ENCODE measurements around the gene PFDN2. TPM values are rescaled to one million over a fixed set of nuclear protein-coding genes. Genes with fewer than 3 reads are reported as not detected.

The PFDN2 gene
- total and polyA plus RNA-seq, 10 of the 15 experiments (the other 5 are each of a cell fraction or from before 2014, with no cell fraction given) = 30.0 to 141 (median 80.5) TPM

GRCh38 chr1:161127649-161128048 is 9.8 kb upstream of the PFDN2 start:
- Histone ChIP-seq H4K20me1 (ENCODE audit: control insufficient read depth, insufficient read depth) (no peaks in the 10 kb centered on the region; the same call in 1 of the 2 replicates), H3K9ac (ENCODE audit: control insufficient read depth, insufficient read depth, low read length) (no peak overlapping the region), H3K36me3 (ENCODE audit: control insufficient read depth in 2 of 2, insufficient read depth in 2 of 2, low read length in 1 of 2) (peaks cover 10 to 20% of the 10 kb centered on the region in 2 experiments), H3K27ac (ENCODE audit: control insufficient read depth, insufficient read depth) (no peak overlapping the region), H3K4me1 (ENCODE audit: control insufficient read depth, insufficient read depth, low read length) (peaks cover 3% of the 10 kb centered on the region), H3K4me2 (ENCODE audit: control insufficient read depth, insufficient read depth) (no peak overlapping the region), H3K79me2 (ENCODE audit: control insufficient read depth, insufficient read depth, low read length) (peaks cover 30% of the 10 kb centered on the region), H2AFZ (ENCODE audit: control insufficient read depth, low read depth, low read length) (no peak overlapping the region), H3K27me3 (replicated peaks in 1 of 2; ENCODE audit: control insufficient read depth in 2 of 2, insufficient read depth in 2 of 2, low read length in 1 of 2) (no peaks in the 10 kb centered on the region), H3K9me3 (replicated peaks; ENCODE audit: control insufficient read depth, insufficient read depth, low read length) (no peaks in the 10 kb centered on the region), H3K4me3 (no peak overlapping the region)
- ChIA-PET POLR2A (interaction anchor here (1.0 kb wide), 3 partner anchors 8 to 27 kb away, joined by 3 to 4 read pairs (median 3); partner anchors contain the start of gene UFC1), SMC1A (ENCODE audit: uncharacterized antibody, unreplicated experiment) (interaction anchor here (0.9 to 1.5 kb wide), 6 partner anchors 10 to 66 kb away, joined by 3 to 8 read pairs (median 3); partner anchors contain the start of genes NIT1 and PFDN2), RAD21 (ENCODE audit: unreplicated experiment) (interaction anchor here (1.2 kb wide), 1 partner anchor 13 kb away, joined by 4 read pairs; no protein-coding TSS in a partner anchor), CTCF (interaction anchor here (0.7 to 2.1 kb wide), 8 partner anchors 10 to 137 kb away, joined by 3 to 12 read pairs (median 4); partner anchors contain the start of genes ARHGAP30 and KLHDC9)
- BruUV-seq (replicated peaks) = no TSS peak
- TF ChIP-seq MEF2A (IDR thresholded peaks at IDR 0.05; ENCODE audit: insufficient read depth, low read depth, low read length) (no peak), NKRF (conservative IDR thresholded peaks at IDR 0.05) (no peak)
- FAIRE-seq (no peak), ATAC-seq (no peak), DNase-seq (ENCODE audit: low read depth, low spot score) (no peak)
- WGBS (ENCODE audit: insufficient coverage, insufficient replicate concordance, low lambda C conversion rate, missing lambda C conversion rate) = 76% methylated on average over 2 of the region's 2 CpGs
- in situ Hi-C loops (cut with MboI) (no loop called here), intact Hi-C loops (cut with micrococcal nuclease; ENCODE audit: unreplicated experiment) (no loop called here)

- Histone ChIP-seq H3K4me2 (ENCODE audit: control insufficient read depth, insufficient read depth) (no peak overlapping the region), H3K27ac (ENCODE audit: control insufficient read depth, insufficient read depth) (no peak overlapping the region), H2AFZ (ENCODE audit: control insufficient read depth, low read depth, low read length) (no peak overlapping the region), H3K4me3 (no peak overlapping the region), H3K36me3 (ENCODE audit: control insufficient read depth in 2 of 2, insufficient read depth in 2 of 2, low read length in 1 of 2) (peaks cover 17 to 18% of the 10 kb centered on the region in 2 experiments), H3K79me2 (ENCODE audit: control insufficient read depth, insufficient read depth, low read length) (peaks cover 16% of the 10 kb centered on the region), H3K9me3 (replicated peaks; ENCODE audit: control insufficient read depth, insufficient read depth, low read length) (no peaks in the 10 kb centered on the region), H3K4me1 (ENCODE audit: control insufficient read depth, insufficient read depth, low read length) (peaks cover 19% of the 10 kb centered on the region), H3K27me3 (replicated peaks in 1 of 2; ENCODE audit: control insufficient read depth in 2 of 2, insufficient read depth in 2 of 2, low read length in 1 of 2) (no peaks in the 10 kb centered on the region), H4K20me1 (ENCODE audit: control insufficient read depth, insufficient read depth) (no peaks in the 10 kb centered on the region), H3K9ac (ENCODE audit: control insufficient read depth, insufficient read depth, low read length) (no peak overlapping the region)
- POLR2A ChIA-PET = interaction anchor here (0.7 kb wide), 1 partner anchor 81 kb away, joined by 3 read pairs; no protein-coding TSS in a partner anchor
- 93% methylated on average over 6 of the region's 6 CpGs for WGBS (ENCODE audit: insufficient coverage, insufficient replicate concordance, low lambda C conversion rate, missing lambda C conversion rate)
- no TSS peak for BruUV-seq (replicated peaks)
- DNase-seq (ENCODE audit: low read depth, low spot score) = no peak
- SMC1A ChIA-PET (ENCODE audit: uncharacterized antibody, unreplicated experiment) = no interaction called here
- CTCF ChIA-PET = no interaction called here
- ATAC-seq = no peak
- TF ChIP-seq PML (IDR thresholded peaks at IDR 0.05; ENCODE audit: low read length) (no peak), EED (IDR thresholded peaks at IDR 0.05; ENCODE audit: low read depth) (no peak), SPI1 (IDR thresholded peaks at IDR 0.05; ENCODE audit: borderline replicate concordance, insufficient read depth, low read depth, low read length) (no peak), ESRRA (IDR thresholded peaks at IDR 0.05; ENCODE audit: low read length) (no peak), ETV6 (conservative IDR thresholded peaks at IDR 0.05 in 1 of 2, IDR thresholded peaks at IDR 0.05 in 1 of 2; ENCODE audit: borderline replicate concordance in 1 of 2, low read depth in 1 of 2) (no peak), ASH2L (IDR thresholded peaks at IDR 0.05; ENCODE audit: borderline replicate concordance, low read depth) (no peak), BMI1 (IDR thresholded peaks at IDR 0.05; ENCODE audit: borderline replicate concordance) (no peak), SIN3A (IDR thresholded peaks at IDR 0.05; ENCODE audit: low read depth, low read length) (no peak), CTCF (IDR thresholded peaks at IDR 0.05 in 2 of 3, conservative IDR thresholded peaks at IDR 0.05 in 1 of 3; ENCODE audit: control insufficient read depth in 2 of 3, extremely low read depth in 1 of 3, insufficient read depth in 1 of 3, low read depth in 3 of 3, low read length in 3 of 3) (no peak), CHD4 (IDR thresholded peaks at IDR 0.05) (no peak), IKZF1 (conservative IDR thresholded peaks at IDR 0.05) (no peak)
- in situ Hi-C loops (cut with MboI) = no loop called here
- RAD21 ChIA-PET (ENCODE audit: unreplicated experiment) = no interaction called here
- intact Hi-C loops (cut with micrococcal nuclease; ENCODE audit: unreplicated experiment) = no loop called here
- no peak for FAIRE-seq
Measured at GRCh38 chr1:161122967-161123366, 5.1 kb upstream of the PFDN2 start.
